MG63 (cell line): Measurements from ENCODE around the gene CSF1. TPM values are rescaled to one million over a fixed set of nuclear protein-coding genes. Genes with fewer than 3 reads are reported as not detected.
A peak's percentile ranks its signal among the peaks of the same experiment; 100 is the strongest.

Experiments
- DNase-seq: peaks from one replicate; pipeline ENCODE4 v3.0.0-alpha.2; 2020
- H3K27me3 ChIP-seq: fragments of 250-450 bp; sonication (Bioruptor Pico); 2 replicates; pipeline ENCODE4 v1.5.1; 2020; ENCODE audit warnings: mild to moderate bottlenecking, moderate library complexity
- H3K36me3 ChIP-seq: fragments of 250-450 bp; sonication (Bioruptor Pico); 2 replicates; pipeline ENCODE4 v1.5.1; 2020; ENCODE audit warnings: mild to moderate bottlenecking, moderate library complexity
- H3K4me3 ChIP-seq: fragments of 250-450 bp; sonication (Bioruptor Pico); 2 replicates; pipeline ENCODE4 v1.5.1; 2020; ENCODE audit warnings: mild to moderate bottlenecking, moderate library complexity
- H3K9me3 ChIP-seq: fragments of 250-450 bp; sonication (Bioruptor Pico); 2 replicates; pipeline ENCODE4 v1.5.1; 2020; ENCODE audit warnings: mild to moderate bottlenecking, moderate library complexity
- total RNA-seq: library from RNA; depleted of rRNA; stranded (reverse); fragments of >200 nt; shearing (Covaris generic); gene quantifications from 2 replicates; pipeline ENCODE4 v1.2.3, GENCODE V29; 2014; ENCODE audit warnings: low replicate concordance

The CSF1 gene
- total RNA-seq, 1 experiment from 2014 or later, result 155 TPM

GRCh38 chr1:109894823-109895719, 15.6 kb upstream of the CSF1 start:
- H3K36me3 ChIP-seq, result no peaks in the 10 kb centered on the region
- H3K9me3 ChIP-seq, result no peaks in the 10 kb centered on the region; the same call in 1 of the 2 replicates
- DNase-seq, result no peak
- no peak overlapping the region for H3K4me3 ChIP-seq
- no peaks in the 10 kb centered on the region for H3K27me3 ChIP-seq

- Histone ChIP-seq H3K9me3 (no peaks in the 10 kb centered on the region; the same call in 1 of the 2 replicates), H3K36me3 (no peaks in the 10 kb centered on the region), H3K27me3 (no peaks in the 10 kb centered on the region), H3K4me3 (peak overlapping the region; percentile 0; the same call in 1 of the 2 replicates)
- DNase-seq, result peak; percentile 95
These were observed 14.7 kb upstream of the CSF1 start for GRCh38 chr1:109895720-109896504.

GRCh38 chr1:109896681-109897080, 14.0 kb upstream of the CSF1 start:
- DNase-seq, result no peak
- H3K36me3 ChIP-seq, result no peaks in the 10 kb centered on the region
- no peaks in the 10 kb centered on the region for H3K27me3 ChIP-seq
- H3K9me3 ChIP-seq, result no peaks in the 10 kb centered on the region; the same call in 1 of the 2 replicates
- H3K4me3 ChIP-seq, result no peak overlapping the region

GRCh38 chr1:109897259-109897955, 13.2 kb upstream of the CSF1 start:
- Histone ChIP-seq H3K4me3 (no peak overlapping the region), H3K36me3 (no peaks in the 10 kb centered on the region), H3K9me3 (no peaks in the 10 kb centered on the region; the same call in 1 of the 2 replicates), H3K27me3 (no peaks in the 10 kb centered on the region)
- no peak for DNase-seq

- Histone ChIP-seq H3K27me3 (no peaks in the 10 kb centered on the region), H3K9me3 (no peaks in the 10 kb centered on the region; the same call in 1 of the 2 replicates), H3K36me3 (no peaks in the 10 kb centered on the region), H3K4me3 (no peak overlapping the region)
- DNase-seq, result no peak
These were observed 11.8 kb upstream of the CSF1 start for GRCh38 chr1:109898842-109899241.

GRCh38 chr1:109901141-109901523, 9.5 kb upstream of the CSF1 start:
- no peaks in the 10 kb centered on the region for H3K27me3 ChIP-seq
- no peak overlapping the region for H3K4me3 ChIP-seq
- no peaks in the 10 kb centered on the region; the same call in 1 of the 2 replicates for H3K9me3 ChIP-seq
- H3K36me3 ChIP-seq, result no peaks in the 10 kb centered on the region
- no peak for DNase-seq

GRCh38 chr1:109901524-109902145, 9.0 kb upstream of the CSF1 start:
- no peak for DNase-seq
- H3K4me3 ChIP-seq, result no peak overlapping the region
- no peaks in the 10 kb centered on the region for H3K27me3 ChIP-seq
- H3K9me3 ChIP-seq, result no peaks in the 10 kb centered on the region; the same call in 1 of the 2 replicates
- H3K36me3 ChIP-seq, result no peaks in the 10 kb centered on the region

- Histone ChIP-seq H3K27me3 (no peaks in the 10 kb centered on the region), H3K36me3 (no peaks in the 10 kb centered on the region), H3K9me3 (no peaks in the 10 kb centered on the region), H3K4me3 (no peak overlapping the region)
- no peak for DNase-seq
These were observed 8.3 kb upstream of the CSF1 start for GRCh38 chr1:109902204-109902985.

GRCh38 chr1:109903376-109903930, 7.2 kb upstream of the CSF1 start:
- Histone ChIP-seq H3K4me3 (no peak overlapping the region), H3K36me3 (no peaks in the 10 kb centered on the region), H3K27me3 (no peaks in the 10 kb centered on the region), H3K9me3 (no peaks in the 10 kb centered on the region)
- no peak for DNase-seq

GRCh38 chr1:109904105-109904817, 6.4 kb upstream of the CSF1 start:
- Histone ChIP-seq H3K4me3 (no peak overlapping the region), H3K27me3 (no peaks in the 10 kb centered on the region), H3K9me3 (no peaks in the 10 kb centered on the region), H3K36me3 (no peaks in the 10 kb centered on the region)
- DNase-seq, result no peak

GRCh38 chr1:109905491-109905890, 5.2 kb upstream of the CSF1 start:
- DNase-seq, result no peak
- no peaks in the 10 kb centered on the region for H3K36me3 ChIP-seq
- H3K9me3 ChIP-seq, result no peaks in the 10 kb centered on the region
- H3K4me3 ChIP-seq, result no peak overlapping the region
- H3K27me3 ChIP-seq, result no peaks in the 10 kb centered on the region

GRCh38 chr1:109906160-109906838, 4.3 kb upstream of the CSF1 start:
- Histone ChIP-seq H3K9me3 (no peaks in the 10 kb centered on the region), H3K36me3 (peaks cover 2% of the 10 kb centered on the region), H3K4me3 (no peak overlapping the region), H3K27me3 (no peaks in the 10 kb centered on the region)
- no peak for DNase-seq

- no peak overlapping the region for H3K4me3 ChIP-seq
- H3K27me3 ChIP-seq, result no peaks in the 10 kb centered on the region
- no peaks in the 10 kb centered on the region for H3K9me3 ChIP-seq
- H3K36me3 ChIP-seq, result peaks cover 7% of the 10 kb centered on the region
- DNase-seq, result no peak
These were observed 3.8 kb upstream of the CSF1 start for GRCh38 chr1:109906839-109907180.

GRCh38 chr1:109907190-109907774, 3.4 kb upstream of the CSF1 start:
- peaks cover 12% of the 10 kb centered on the region for H3K36me3 ChIP-seq

More at GRCh38 chr1:109907190-109907774, 3.4 kb upstream of the CSF1 start:
- H3K27me3 ChIP-seq, result no peaks in the 10 kb centered on the region
- H3K9me3 ChIP-seq, result no peaks in the 10 kb centered on the region
- DNase-seq, result no peak
- no peak overlapping the region for H3K4me3 ChIP-seq
